ENCODE results near the gene PCK2.

The PCK2 gene

GRCh38 chr14:24146978-24147760 lies 53.1 kb downstream of the PCK2 start, which contains the start of gene RNF31:
Gene RNF31, plus strand, starts transcription at chr14:24147498. Its CDS starts 201 bp downstream, at chr14:24147699.
- Histone ChIP-seq H3K9ac (ENCODE audit: low read length) (peak within 1 kb of the TSS; percentile 84), H3K27me3 (replicated peaks; ENCODE audit: insufficient read depth, low read length) (no peaks in the 10 kb centered on the region), H3K9me2 (replicated peaks; ENCODE audit: insufficient read depth, low read length) (no peaks in the 10 kb centered on the region), H3K4me1 (ENCODE audit: low read length) (peaks cover 11% of the 10 kb centered on the region), H3K4me3 (ENCODE audit: low read length) (peak within 1 kb of the TSS; percentile 87), H3K79me2 (ENCODE audit: low read length) (peaks cover 47% of the 10 kb centered on the region), H3K27ac (ENCODE audit: low read length) (peak within 1 kb of the TSS; percentile 76; the same call in 1 of the 2 replicates), H3K9me3 (replicated peaks; ENCODE audit: insufficient read depth, low read length) (no peaks in the 10 kb centered on the region), H3K36me3 (replicated peaks; ENCODE audit: insufficient read depth, low read length) (no peaks in the 10 kb centered on the region), H3F3A (ENCODE audit: insufficient read depth, low read length) (peaks cover 5% of the 10 kb centered on the region), H3K4me2 (ENCODE audit: low read depth, low read length) (peak within 1 kb of the TSS; percentile 81), H2AFZ (ENCODE audit: low read length) (peak within 1 kb of the TSS; percentile 65), H4K20me1 (ENCODE audit: insufficient read depth, low read length) (no peaks in the 10 kb centered on the region)
- peak; percentile 92 for DNase-seq
- TF ChIP-seq CTCF (IDR thresholded peaks at IDR 0.05; ENCODE audit: low read length) (no peak), EZH2phosphoT487 (IDR thresholded peaks at IDR 0.05; ENCODE audit: low read length) (no peak), EZH2 (optimal IDR thresholded peaks at IDR 0.05; ENCODE audit: low read depth, low read length) (no peak)

- no peaks in the 10 kb centered on the region for H3K36me3 ChIP-seq (replicated peaks; ENCODE audit: insufficient read depth, low read length)
- peak overlapping the region; percentile 79 for H3K4me2 ChIP-seq (ENCODE audit: low read depth, low read length)
- no peaks in the 10 kb centered on the region for H3K9me2 ChIP-seq (replicated peaks; ENCODE audit: insufficient read depth, low read length)
- H3K79me2 ChIP-seq (ENCODE audit: low read length) = peaks cover 47% of the 10 kb centered on the region
- H3K27ac ChIP-seq (ENCODE audit: low read length) = no peak overlapping the region
- TF ChIP-seq EZH2phosphoT487 (IDR thresholded peaks at IDR 0.05; ENCODE audit: low read length) (no peak), EZH2 (optimal IDR thresholded peaks at IDR 0.05; ENCODE audit: low read depth, low read length) (no peak)
- no peaks in the 10 kb centered on the region for H3K9me3 ChIP-seq (replicated peaks; ENCODE audit: insufficient read depth, low read length)
- H3F3A ChIP-seq (ENCODE audit: insufficient read depth, low read length) = peaks cover 5% of the 10 kb centered on the region; the same call in 1 of the 2 replicates
- no peaks in the 10 kb centered on the region for H3K27me3 ChIP-seq (replicated peaks; ENCODE audit: insufficient read depth, low read length)
- H3K4me1 ChIP-seq (ENCODE audit: low read length) = peaks cover 11% of the 10 kb centered on the region
- H3K4me3 ChIP-seq (ENCODE audit: low read length) = peak overlapping the region; percentile 87
- no peaks in the 10 kb centered on the region for H4K20me1 ChIP-seq (ENCODE audit: insufficient read depth, low read length)
- H2AFZ ChIP-seq (ENCODE audit: low read length) = no peak overlapping the region
- no peak for DNase-seq
- H3K9ac ChIP-seq (ENCODE audit: low read length) = peak overlapping the region; percentile 59
Measured at GRCh38 chr14:24147761-24148428, 53.8 kb downstream of the PCK2 start.

- no peak overlapping the region for H3K9ac ChIP-seq (ENCODE audit: low read length)
- no peak overlapping the region for H3K4me2 ChIP-seq (ENCODE audit: low read depth, low read length)
- H3K9me3 ChIP-seq (replicated peaks; ENCODE audit: insufficient read depth, low read length) = no peaks in the 10 kb centered on the region
- no peaks in the 10 kb centered on the region for H3K9me2 ChIP-seq (replicated peaks; ENCODE audit: insufficient read depth, low read length)
- DNase-seq = no peak
- H3K27ac ChIP-seq (ENCODE audit: low read length) = no peak overlapping the region
- H2AFZ ChIP-seq (ENCODE audit: low read length) = no peak overlapping the region
- peaks cover 5% of the 10 kb centered on the region; the same call in 1 of the 2 replicates for H3F3A ChIP-seq (ENCODE audit: insufficient read depth, low read length)
- no peaks in the 10 kb centered on the region for H3K27me3 ChIP-seq (replicated peaks; ENCODE audit: insufficient read depth, low read length)
- peaks cover 39% of the 10 kb centered on the region for H3K79me2 ChIP-seq (ENCODE audit: low read length)
- no peaks in the 10 kb centered on the region for H4K20me1 ChIP-seq (ENCODE audit: insufficient read depth, low read length)
- no peak overlapping the region for H3K4me3 ChIP-seq (ENCODE audit: low read length)
- H3K4me1 ChIP-seq (ENCODE audit: low read length) = peaks cover 11% of the 10 kb centered on the region
- TF ChIP-seq EZH2phosphoT487 (IDR thresholded peaks at IDR 0.05; ENCODE audit: low read length) (no peak), CTCF (IDR thresholded peaks at IDR 0.05; ENCODE audit: low read length) (no peak), EZH2 (optimal IDR thresholded peaks at IDR 0.05; ENCODE audit: low read depth, low read length) (no peak)
- H3K36me3 ChIP-seq (replicated peaks; ENCODE audit: insufficient read depth, low read length) = no peaks in the 10 kb centered on the region
Measured at GRCh38 chr14:24149302-24149969, 55.3 kb downstream of the PCK2 start.
